SK-N-SH treated with all-trans-retinoic acid at 6 μM for 48 hours (cell line): Measurements from ENCODE around the gene CYBA.

ENCODE experiments used
- ATAC-seq: fragments of 200-7000 bp; cut with Tn5 transposase; 3 replicates; pipeline ENCODE4 v1.9.1; 2020; ENCODE audit warnings: mild to moderate bottlenecking, moderate library complexity
- ARNTL ChIP-seq: fragments of 450-650 bp; formaldehyde crosslinking; IDR thresholded peaks from 2 replicates; pipeline ENCODE4 v1.5.0; 2020; ENCODE audit warnings: low read depth, mild to moderate bottlenecking, moderate library complexity, borderline replicate concordance
- BACH2 ChIP-seq: fragments of 250-450 bp; sonication (Bioruptor Pico); IDR thresholded peaks from 2 replicates; pipeline ENCODE4 v1.9.0; 2021; ENCODE audit warnings: mild to moderate bottlenecking, borderline replicate concordance
- CSDC2 ChIP-seq: fragments of 250-450 bp; sonication (Bioruptor Pico); IDR thresholded peaks from 2 replicates; pipeline ENCODE4 v1.5.0; 2020; ENCODE audit warnings: mild to moderate bottlenecking, moderate library complexity
- ESRRG ChIP-seq: fragments of 250-450 bp; sonication (Bioruptor Pico); IDR thresholded peaks from 2 replicates; pipeline ENCODE4 v1.6.1; 2021; ENCODE audit warnings: mild to moderate bottlenecking
- GLIS3 ChIP-seq: fragments of 250-450 bp; sonication (Bioruptor Pico); IDR thresholded peaks from 2 replicates; pipeline ENCODE4 v1.5.0; 2020; ENCODE audit warnings: mild to moderate bottlenecking, moderate library complexity
- ISL1 ChIP-seq: fragments of 250-450 bp; sonication (Bioruptor Pico); IDR thresholded peaks from 2 replicates; pipeline ENCODE4 v2.1.2; 2022; ENCODE audit warnings: mild to moderate bottlenecking, moderate library complexity
- OSR1 ChIP-seq: fragments of 250-450 bp; sonication (Bioruptor Pico); IDR thresholded peaks from 2 replicates; pipeline ENCODE4 v1.8.0; 2022; ENCODE audit warnings: moderate library complexity, mild to moderate bottlenecking, inconsistent platforms
- PPARA ChIP-seq: fragments of 250-450 bp; sonication (Bioruptor Pico); IDR thresholded peaks from 2 replicates; pipeline ENCODE4 v1.5.0; 2020; ENCODE audit warnings: mild to moderate bottlenecking, borderline replicate concordance
- RARB ChIP-seq: fragments of 250-450 bp; sonication (Bioruptor Pico); IDR thresholded peaks from 2 replicates; pipeline ENCODE4 v1.8.0; 2021; ENCODE audit warnings: mild to moderate bottlenecking, moderate library complexity
- SNAI2 ChIP-seq: fragments of 250-450 bp; sonication (Bioruptor Pico); IDR thresholded peaks from 2 replicates; pipeline ENCODE4 v1.5.0; 2020; ENCODE audit warnings: mild to moderate bottlenecking, moderate library complexity
- TOX ChIP-seq: fragments of 250-450 bp; sonication (Bioruptor Pico); IDR thresholded peaks from 2 replicates; pipeline ENCODE4 v1.8.0; 2021; ENCODE audit warnings: mild to moderate bottlenecking, moderate library complexity, borderline replicate concordance
- ZC3H10 ChIP-seq: fragments of 250-450 bp; sonication (Bioruptor Pico); IDR thresholded peaks from 2 replicates; pipeline ENCODE4 v1.5.1; 2021; ENCODE audit warnings: mild to moderate bottlenecking, moderate library complexity
- ZFP3 ChIP-seq: fragments of 250-450 bp; sonication (Bioruptor Pico); IDR thresholded peaks from 2 replicates; pipeline ENCODE4 v1.5.0; 2020; ENCODE audit warnings: mild to moderate bottlenecking, moderate library complexity
- ZFP30 ChIP-seq: fragments of 450-650 bp; formaldehyde crosslinking; IDR thresholded peaks from 2 replicates; pipeline ENCODE4 v1.5.0; 2022; ENCODE audit warnings: mild to moderate bottlenecking, moderate library complexity
- ZNF565 ChIP-seq: fragments of 450-650 bp; formaldehyde crosslinking; conservative IDR thresholded peaks from 2 replicates; pipeline ENCODE4 v1.5.0; 2020; ENCODE audit warnings: low read depth, mild to moderate bottlenecking, moderate library complexity
- ZNF70 ChIP-seq: fragments of 450-650 bp; formaldehyde crosslinking; IDR thresholded peaks from 2 replicates; pipeline ENCODE4 v1.5.0; 2020; ENCODE audit warnings: mild to moderate bottlenecking, moderate library complexity
- ZNF8 ChIP-seq: fragments of 450-650 bp; formaldehyde crosslinking; IDR thresholded peaks from 2 replicates; pipeline ENCODE4 v1.5.0; 2020; ENCODE audit warnings: mild to moderate bottlenecking, moderate library complexity
- TF ChIP-seq, protein P1 (sequence below): fragments of 250-450 bp; sonication (Bioruptor Pico); IDR thresholded peaks from 2 replicates; pipeline ENCODE4 v1.5.1; 2021; ENCODE audit warnings: mild to moderate bottlenecking, moderate library complexity
- TF ChIP-seq, protein P2 (sequence below): fragments of 250-450 bp; sonication (Bioruptor Pico); IDR thresholded peaks from 2 replicates; pipeline ENCODE4 v1.5.0; 2020; ENCODE audit warnings: mild to moderate bottlenecking, moderate library complexity
- TF ChIP-seq, protein P3 (sequence below): fragments of 250-450 bp; sonication (Bioruptor Pico); IDR thresholded peaks from 2 replicates; pipeline ENCODE4 v1.8.0; 2020; ENCODE audit warnings: mild to moderate bottlenecking, moderate library complexity, borderline replicate concordance
- TF ChIP-seq, protein P4 (sequence below): fragments of 250-450 bp; sonication (Bioruptor Pico); IDR thresholded peaks from 2 replicates; pipeline ENCODE4 v1.5.1; 2020; ENCODE audit warnings: low read depth, mild to moderate bottlenecking, moderate library complexity

Gene CYBA

DNA sequence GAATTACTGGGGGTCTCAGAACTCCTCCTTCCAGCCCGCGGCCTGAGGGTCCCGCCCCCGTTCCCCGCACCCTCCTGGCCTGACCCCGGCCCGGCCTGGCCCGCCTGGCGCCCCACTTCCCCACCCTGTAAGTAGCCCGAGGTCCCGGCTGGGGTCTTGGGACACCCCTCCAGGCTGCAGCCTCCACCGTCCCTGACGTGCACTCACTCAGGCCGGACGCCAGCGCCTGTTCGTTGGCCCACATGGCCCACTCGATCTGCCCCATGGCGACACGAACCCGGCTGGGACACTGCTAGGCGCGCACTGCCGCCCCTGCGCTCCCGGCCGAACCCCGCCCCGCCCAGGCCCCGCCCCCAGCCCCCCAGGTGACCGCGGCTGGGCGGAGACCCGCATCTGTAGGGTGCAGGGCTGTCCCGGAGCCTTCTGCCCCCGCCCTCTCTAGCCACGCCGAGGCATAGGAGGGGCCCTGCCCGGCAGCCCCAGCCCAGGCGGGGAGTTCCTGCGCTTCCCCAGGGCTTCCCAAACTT is at the start of gene CYBA:
TSS of gene CYBA (minus strand) at position 305 of the 527 bp plus-strand sequence. CDS start at position 265, 40 bp downstream.
- no peak for TF ChIP-seq ZNF70 (CRISPR knock-in tag)
- no peak for TF ChIP-seq ZFP30 (CRISPR knock-in tag)
- TF ChIP-seq, protein P1, sequence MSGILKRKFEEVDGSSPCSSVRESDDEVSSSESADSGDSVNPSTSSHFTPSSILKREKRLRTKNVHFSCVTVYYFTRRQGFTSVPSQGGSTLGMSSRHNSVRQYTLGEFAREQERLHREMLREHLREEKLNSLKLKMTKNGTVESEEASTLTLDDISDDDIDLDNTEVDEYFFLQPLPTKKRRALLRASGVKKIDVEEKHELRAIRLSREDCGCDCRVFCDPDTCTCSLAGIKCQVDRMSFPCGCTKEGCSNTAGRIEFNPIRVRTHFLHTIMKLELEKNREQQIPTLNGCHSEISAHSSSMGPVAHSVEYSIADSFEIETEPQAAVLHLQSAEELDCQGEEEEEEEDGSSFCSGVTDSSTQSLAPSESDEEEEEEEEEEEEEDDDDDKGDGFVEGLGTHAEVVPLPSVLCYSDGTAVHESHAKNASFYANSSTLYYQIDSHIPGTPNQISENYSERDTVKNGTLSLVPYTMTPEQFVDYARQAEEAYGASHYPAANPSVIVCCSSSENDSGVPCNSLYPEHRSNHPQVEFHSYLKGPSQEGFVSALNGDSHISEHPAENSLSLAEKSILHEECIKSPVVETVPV: no peak
- TF ChIP-seq, protein P2, sequence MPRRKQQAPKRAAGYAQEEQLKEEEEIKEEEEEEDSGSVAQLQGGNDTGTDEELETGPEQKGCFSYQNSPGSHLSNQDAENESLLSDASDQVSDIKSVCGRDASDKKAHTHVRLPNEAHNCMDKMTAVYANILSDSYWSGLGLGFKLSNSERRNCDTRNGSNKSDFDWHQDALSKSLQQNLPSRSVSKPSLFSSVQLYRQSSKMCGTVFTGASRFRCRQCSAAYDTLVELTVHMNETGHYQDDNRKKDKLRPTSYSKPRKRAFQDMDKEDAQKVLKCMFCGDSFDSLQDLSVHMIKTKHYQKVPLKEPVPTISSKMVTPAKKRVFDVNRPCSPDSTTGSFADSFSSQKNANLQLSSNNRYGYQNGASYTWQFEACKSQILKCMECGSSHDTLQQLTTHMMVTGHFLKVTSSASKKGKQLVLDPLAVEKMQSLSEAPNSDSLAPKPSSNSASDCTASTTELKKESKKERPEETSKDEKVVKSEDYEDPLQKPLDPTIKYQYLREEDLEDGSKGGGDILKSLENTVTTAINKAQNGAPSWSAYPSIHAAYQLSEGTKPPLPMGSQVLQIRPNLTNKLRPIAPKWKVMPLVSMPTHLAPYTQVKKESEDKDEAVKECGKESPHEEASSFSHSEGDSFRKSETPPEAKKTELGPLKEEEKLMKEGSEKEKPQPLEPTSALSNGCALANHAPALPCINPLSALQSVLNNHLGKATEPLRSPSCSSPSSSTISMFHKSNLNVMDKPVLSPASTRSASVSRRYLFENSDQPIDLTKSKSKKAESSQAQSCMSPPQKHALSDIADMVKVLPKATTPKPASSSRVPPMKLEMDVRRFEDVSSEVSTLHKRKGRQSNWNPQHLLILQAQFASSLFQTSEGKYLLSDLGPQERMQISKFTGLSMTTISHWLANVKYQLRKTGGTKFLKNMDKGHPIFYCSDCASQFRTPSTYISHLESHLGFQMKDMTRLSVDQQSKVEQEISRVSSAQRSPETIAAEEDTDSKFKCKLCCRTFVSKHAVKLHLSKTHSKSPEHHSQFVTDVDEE (CRISPR knock-in tag): no peak
- TF ChIP-seq, protein P3, sequence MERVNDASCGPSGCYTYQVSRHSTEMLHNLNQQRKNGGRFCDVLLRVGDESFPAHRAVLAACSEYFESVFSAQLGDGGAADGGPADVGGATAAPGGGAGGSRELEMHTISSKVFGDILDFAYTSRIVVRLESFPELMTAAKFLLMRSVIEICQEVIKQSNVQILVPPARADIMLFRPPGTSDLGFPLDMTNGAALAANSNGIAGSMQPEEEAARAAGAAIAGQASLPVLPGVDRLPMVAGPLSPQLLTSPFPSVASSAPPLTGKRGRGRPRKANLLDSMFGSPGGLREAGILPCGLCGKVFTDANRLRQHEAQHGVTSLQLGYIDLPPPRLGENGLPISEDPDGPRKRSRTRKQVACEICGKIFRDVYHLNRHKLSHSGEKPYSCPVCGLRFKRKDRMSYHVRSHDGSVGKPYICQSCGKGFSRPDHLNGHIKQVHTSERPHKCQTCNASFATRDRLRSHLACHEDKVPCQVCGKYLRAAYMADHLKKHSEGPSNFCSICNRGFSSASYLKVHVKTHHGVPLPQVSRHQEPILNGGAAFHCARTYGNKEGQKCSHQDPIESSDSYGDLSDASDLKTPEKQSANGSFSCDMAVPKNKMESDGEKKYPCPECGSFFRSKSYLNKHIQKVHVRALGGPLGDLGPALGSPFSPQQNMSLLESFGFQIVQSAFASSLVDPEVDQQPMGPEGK (CRISPR knock-in tag): no peak
- TF ChIP-seq TOX (CRISPR knock-in tag): no peak
- TF ChIP-seq OSR1 (CRISPR knock-in tag): no peak
- no peak for TF ChIP-seq SNAI2 (CRISPR knock-in tag)
- no peak for TF ChIP-seq RARB (CRISPR knock-in tag)
- no peak for TF ChIP-seq PPARA (CRISPR knock-in tag)
- TF ChIP-seq, protein P4, sequence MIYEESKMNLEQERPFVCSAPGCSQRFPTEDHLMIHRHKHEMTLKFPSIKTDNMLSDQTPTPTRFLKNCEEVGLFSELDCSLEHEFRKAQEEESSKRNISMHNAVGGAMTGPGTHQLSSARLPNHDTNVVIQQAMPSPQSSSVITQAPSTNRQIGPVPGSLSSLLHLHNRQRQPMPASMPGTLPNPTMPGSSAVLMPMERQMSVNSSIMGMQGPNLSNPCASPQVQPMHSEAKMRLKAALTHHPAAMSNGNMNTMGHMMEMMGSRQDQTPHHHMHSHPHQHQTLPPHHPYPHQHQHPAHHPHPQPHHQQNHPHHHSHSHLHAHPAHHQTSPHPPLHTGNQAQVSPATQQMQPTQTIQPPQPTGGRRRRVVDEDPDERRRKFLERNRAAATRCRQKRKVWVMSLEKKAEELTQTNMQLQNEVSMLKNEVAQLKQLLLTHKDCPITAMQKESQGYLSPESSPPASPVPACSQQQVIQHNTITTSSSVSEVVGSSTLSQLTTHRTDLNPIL (CRISPR knock-in tag): no peak
- no peak for TF ChIP-seq ZNF565 (CRISPR knock-in tag)
- TF ChIP-seq GLIS3 (CRISPR knock-in tag): no peak
- no peak for TF ChIP-seq ZNF8

DNA sequence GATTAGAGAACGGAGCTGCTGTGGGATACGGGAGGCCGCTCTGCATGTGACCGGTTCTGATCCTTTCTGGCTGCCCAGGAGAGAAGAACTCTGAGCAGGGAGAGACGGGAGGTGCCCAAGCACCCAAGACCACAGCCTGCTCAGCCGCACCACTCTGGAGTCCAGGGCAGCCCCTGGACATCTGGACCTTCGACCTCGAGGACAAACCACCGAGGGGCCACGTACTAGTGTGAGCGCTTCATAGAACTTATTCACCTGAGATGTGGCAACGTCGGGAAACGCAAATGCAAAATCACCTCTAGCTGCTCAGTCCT is 49.4 kb upstream of the CYBA start:
- ATAC-seq: no peak
- no peak for TF ChIP-seq ZFP30 (CRISPR knock-in tag)
- TF ChIP-seq GLIS3 (CRISPR knock-in tag): no peak
- TF ChIP-seq ARNTL: no peak
- TF ChIP-seq, protein P1: no peak
- TF ChIP-seq RARB (CRISPR knock-in tag): no peak
- no peak for TF ChIP-seq ZNF565 (CRISPR knock-in tag)
- no peak for TF ChIP-seq ZC3H10
- TF ChIP-seq, protein P2 (CRISPR knock-in tag): no peak
- TF ChIP-seq ZNF8: no peak
- TF ChIP-seq TOX (CRISPR knock-in tag): no peak
- no peak for TF ChIP-seq ZNF70 (CRISPR knock-in tag)
- no peak for TF ChIP-seq ZFP3
- no peak for TF ChIP-seq PPARA (CRISPR knock-in tag)
- no peak for TF ChIP-seq ESRRG (CRISPR knock-in tag)
- no peak for TF ChIP-seq CSDC2 (CRISPR knock-in tag)
- TF ChIP-seq BACH2 (CRISPR knock-in tag): no peak
- TF ChIP-seq ISL1 (CRISPR knock-in tag): no peak
- TF ChIP-seq, protein P4 (CRISPR knock-in tag): no peak

More for the DNA sequence above, at the start of gene CYBA:
- ATAC-seq: peak; percentile 87
